ENCODE data around the gene PLXNB3.

Gene PLXNB3

DNA sequence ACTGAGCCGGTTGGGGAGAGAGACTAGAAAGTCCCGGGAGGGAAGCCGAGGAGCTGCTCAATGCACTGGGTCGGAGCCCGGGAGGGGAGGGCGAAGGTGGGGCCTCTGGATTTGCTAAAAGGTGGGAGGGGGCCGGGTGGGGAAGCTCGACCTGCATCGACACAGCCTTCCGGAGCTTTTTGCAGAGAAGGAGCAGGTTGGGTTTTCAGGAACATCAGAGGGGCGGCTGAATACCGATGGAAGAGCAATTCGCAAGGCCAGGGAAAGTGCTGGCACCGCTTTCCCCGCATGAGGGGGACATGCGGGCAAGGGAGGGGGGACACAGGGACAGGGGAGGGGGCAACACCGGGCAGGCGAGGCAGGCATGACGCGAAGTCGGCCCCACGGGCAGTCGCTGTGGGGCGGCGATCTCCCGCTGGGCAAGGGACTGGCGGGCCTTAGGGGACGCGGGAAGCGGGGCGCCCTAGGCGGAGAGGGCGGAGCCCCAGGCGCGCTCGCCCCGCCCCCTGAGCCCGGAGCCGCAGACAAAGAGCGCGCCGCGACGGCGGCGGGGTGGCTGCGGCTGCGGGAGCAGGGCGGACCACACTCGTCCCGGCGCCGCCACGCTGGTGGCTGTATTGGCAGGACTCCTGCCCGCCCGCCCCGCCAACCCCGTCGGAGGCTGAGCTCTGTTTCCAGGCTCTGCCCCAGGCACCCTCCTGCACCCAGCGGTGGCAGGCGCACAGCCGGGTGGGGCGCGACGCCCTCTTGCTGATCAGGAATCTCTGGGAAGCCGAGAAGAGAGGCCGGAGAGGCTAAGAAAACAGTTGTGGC, 54.7 kb downstream of the PLXNB3 start:
- DNase-seq, result peak; percentile 35

DNA sequence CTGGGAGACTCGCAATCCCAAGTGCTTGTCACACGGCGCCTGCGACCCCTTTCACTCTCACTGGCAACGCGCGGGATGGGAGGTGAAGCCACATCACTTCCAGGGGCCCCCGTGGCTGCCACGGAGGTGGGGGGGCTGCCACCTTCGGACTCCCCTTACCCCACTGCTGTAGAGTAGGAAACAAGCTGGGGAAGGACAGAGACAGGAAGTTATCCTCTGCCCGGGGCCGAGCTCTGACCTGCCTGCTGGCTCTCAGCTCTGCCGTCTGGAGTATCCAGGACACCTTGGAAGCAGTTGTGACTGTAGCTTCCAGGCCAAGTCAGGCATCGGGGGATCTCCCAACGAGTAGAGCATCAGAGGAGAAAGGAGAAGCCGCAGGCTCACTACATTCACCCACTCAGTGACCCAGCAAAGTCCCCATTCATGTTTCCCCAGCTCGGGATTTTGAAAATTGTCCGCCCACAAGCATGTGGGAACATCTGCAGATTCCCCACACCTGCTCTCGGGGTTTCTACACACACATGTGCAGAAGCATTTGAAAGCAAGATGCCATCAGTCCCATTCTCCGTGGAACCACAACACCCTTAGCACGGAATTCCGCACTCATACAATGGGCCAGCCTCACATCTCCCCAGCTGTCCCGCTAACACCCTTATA, 55.5 kb downstream of the PLXNB3 start:
- no peak for DNase-seq

GRCh38 chrX:153820601-153821000, 56.6 kb downstream of the PLXNB3 start:
- no peak for DNase-seq

- no peak for DNase-seq
These were observed 57.0 kb downstream of the PLXNB3 start for GRCh38 chrX:153821066-153821465.

DNA sequence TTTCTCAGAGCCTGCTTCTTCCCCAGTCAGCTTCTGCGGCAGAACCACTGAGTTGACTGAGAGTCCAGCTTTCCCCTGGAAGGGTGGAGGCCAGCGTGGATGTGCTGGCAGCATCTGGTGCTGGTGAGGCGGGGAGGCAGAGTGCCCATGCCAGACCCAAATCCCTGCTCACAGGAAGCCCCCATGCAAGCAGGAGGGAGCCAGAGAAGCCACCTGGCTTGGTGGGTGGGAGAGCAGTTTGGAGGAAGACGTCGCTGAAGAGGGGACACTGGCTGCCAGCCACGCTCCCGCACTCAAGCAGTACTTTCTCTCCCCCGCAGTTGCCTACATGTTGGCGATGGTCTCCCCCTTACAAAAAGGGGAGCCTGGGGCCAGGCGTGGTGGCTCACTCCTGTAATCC, 60.3 kb downstream of the PLXNB3 start:
- DNase-seq, result no peak

DNA sequence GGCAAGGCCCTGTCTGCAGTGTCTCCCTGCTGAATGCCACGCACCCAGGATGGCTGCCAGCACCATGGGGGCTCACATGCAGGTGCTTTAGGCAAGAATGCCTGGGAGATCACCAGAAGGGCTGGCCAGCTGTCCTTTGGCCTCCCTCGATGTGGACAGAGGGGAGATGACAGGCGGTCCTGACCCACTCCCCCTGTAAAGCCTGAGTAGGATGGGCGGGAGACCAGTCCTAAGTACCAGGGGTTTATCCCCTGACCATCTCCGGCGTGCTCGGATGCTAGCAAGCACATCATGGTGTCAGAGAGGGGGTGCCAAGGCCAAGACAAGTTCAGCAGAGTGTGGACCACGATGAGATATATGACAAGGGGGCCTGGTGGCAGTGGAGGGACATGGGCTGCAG, 61.0 kb downstream of the PLXNB3 start:
- DNase-seq, result no peak
